Measurements from ENCODE around the gene HLA-B.

DNA sequence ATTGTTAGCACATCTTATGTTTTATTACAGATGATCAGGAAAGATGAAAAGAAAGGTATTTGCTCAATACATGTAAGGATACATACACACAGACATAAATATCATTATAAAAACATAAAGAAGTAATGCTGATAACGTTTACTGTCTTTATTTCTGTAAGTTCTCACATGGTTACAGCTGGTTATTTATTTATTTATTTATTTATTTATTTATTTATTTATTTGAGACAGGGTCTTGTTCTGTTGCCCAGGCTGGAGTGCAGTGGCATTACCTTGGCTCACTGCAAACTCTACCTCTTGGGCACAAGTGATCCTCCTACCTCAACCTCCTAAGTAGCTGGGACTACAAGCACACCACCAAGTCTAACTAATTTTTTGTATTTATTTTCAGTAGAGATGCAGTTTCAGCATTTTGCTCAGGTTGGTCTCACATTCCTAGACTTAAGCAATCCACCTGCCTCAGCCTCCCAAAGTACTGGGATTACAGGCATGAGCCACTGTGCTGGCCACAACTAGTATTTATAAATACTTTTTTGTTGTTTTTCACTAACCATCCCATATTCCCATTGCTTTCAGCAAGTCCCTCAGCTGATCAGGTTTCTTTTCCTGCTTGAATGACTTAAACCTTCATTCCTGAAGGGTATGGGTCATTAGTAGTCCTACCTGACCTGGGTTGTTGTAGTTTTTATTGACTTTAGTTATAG, 35.8 kb downstream of the HLA-B start:
- TF ChIP-seq, protein P1, sequence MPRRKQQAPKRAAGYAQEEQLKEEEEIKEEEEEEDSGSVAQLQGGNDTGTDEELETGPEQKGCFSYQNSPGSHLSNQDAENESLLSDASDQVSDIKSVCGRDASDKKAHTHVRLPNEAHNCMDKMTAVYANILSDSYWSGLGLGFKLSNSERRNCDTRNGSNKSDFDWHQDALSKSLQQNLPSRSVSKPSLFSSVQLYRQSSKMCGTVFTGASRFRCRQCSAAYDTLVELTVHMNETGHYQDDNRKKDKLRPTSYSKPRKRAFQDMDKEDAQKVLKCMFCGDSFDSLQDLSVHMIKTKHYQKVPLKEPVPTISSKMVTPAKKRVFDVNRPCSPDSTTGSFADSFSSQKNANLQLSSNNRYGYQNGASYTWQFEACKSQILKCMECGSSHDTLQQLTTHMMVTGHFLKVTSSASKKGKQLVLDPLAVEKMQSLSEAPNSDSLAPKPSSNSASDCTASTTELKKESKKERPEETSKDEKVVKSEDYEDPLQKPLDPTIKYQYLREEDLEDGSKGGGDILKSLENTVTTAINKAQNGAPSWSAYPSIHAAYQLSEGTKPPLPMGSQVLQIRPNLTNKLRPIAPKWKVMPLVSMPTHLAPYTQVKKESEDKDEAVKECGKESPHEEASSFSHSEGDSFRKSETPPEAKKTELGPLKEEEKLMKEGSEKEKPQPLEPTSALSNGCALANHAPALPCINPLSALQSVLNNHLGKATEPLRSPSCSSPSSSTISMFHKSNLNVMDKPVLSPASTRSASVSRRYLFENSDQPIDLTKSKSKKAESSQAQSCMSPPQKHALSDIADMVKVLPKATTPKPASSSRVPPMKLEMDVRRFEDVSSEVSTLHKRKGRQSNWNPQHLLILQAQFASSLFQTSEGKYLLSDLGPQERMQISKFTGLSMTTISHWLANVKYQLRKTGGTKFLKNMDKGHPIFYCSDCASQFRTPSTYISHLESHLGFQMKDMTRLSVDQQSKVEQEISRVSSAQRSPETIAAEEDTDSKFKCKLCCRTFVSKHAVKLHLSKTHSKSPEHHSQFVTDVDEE (CRISPR knock-in tag; IDR thresholded peaks at IDR 0.05) = no peak
- TF ChIP-seq, protein P2, sequence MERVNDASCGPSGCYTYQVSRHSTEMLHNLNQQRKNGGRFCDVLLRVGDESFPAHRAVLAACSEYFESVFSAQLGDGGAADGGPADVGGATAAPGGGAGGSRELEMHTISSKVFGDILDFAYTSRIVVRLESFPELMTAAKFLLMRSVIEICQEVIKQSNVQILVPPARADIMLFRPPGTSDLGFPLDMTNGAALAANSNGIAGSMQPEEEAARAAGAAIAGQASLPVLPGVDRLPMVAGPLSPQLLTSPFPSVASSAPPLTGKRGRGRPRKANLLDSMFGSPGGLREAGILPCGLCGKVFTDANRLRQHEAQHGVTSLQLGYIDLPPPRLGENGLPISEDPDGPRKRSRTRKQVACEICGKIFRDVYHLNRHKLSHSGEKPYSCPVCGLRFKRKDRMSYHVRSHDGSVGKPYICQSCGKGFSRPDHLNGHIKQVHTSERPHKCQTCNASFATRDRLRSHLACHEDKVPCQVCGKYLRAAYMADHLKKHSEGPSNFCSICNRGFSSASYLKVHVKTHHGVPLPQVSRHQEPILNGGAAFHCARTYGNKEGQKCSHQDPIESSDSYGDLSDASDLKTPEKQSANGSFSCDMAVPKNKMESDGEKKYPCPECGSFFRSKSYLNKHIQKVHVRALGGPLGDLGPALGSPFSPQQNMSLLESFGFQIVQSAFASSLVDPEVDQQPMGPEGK (CRISPR knock-in tag; IDR thresholded peaks at IDR 0.05; ENCODE audit: borderline replicate concordance) = no peak

All from SK-N-SH treated with all-trans-retinoic acid at 6 μM for 48 hours (cell line).